ENCODE data around the gene MYBL2.
"Not testable (repeated sequence)": the region's sequence is repeated elsewhere in the genome, so short reads cannot be mapped to it uniquely, and the experiment has no call there.

Gene MYBL2

GRCh38 chr20:43752561-43753301 lies 85.8 kb downstream of the MYBL2 start:
- DNase-seq, result peak in 1 of 2 donors; percentile 33

GRCh38 chr20:43755390-43755789 lies 88.5 kb downstream of the MYBL2 start:
- no peak for DNase-seq

- DNase-seq, result no peak
Measured at GRCh38 chr20:43755851-43756250, 88.9 kb downstream of the MYBL2 start.

GRCh38 chr20:43757888-43758287 lies 91.0 kb downstream of the MYBL2 start:
- not testable (repeated sequence) for DNase-seq

GRCh38 chr20:43761386-43762340 lies 94.7 kb downstream of the MYBL2 start:
- DNase-seq, result no peak

- DNase-seq, result no peak
Measured at GRCh38 chr20:43762911-43763310, 96.0 kb downstream of the MYBL2 start.

- DNase-seq, result no peak
Measured at GRCh38 chr20:43765916-43766315, 99.0 kb downstream of the MYBL2 start.

All from bone marrow (tissue), 2 donors.